GM12878 (cell line): ENCODE results near the gene MACROD2.

ENCODE experiments used
- BHLHE40 ChIP-seq, 2 experiments: fragments of 450-650 bp in 1 of 2; IDR thresholded peaks; 2 replicates each; pipeline ENCODE4 v1.6.1; 2011 to 2017; ENCODE audit warnings: low read depth in 2 of 2, borderline replicate concordance in 1 of 2, improper control_type of control experiment in 1 of 2, low read length in 1 of 2, mild to moderate bottlenecking in 1 of 2
- ESRRA ChIP-seq: IDR thresholded peaks from 2 replicates; pipeline ENCODE4 v1.6.1; 2012; ENCODE audit warnings: mild to moderate bottlenecking, low read length, improper control_type of control experiment
- HCFC1 ChIP-seq: fragments of 150-350 bp; IDR thresholded peaks from 2 replicates; pipeline ENCODE4 v1.6.1; 2014; ENCODE audit warnings: low read length
- MAX ChIP-seq: IDR thresholded peaks from 2 replicates; pipeline ENCODE4 v1.6.1; 2012; ENCODE audit warnings: low read depth, low read length, improper control_type of control experiment
- MLLT1 ChIP-seq: fragments of 450-650 bp; IDR thresholded peaks from 2 replicates; pipeline ENCODE4 v1.6.1; 2016; ENCODE audit warnings: mild to moderate bottlenecking
- POLR2AphosphoS5 ChIP-seq: IDR thresholded peaks from 2 replicates; pipeline ENCODE4 v1.6.1; 2011; ENCODE audit warnings: mild to moderate bottlenecking, low read length, inconsistent platforms
- SRF ChIP-seq, 2 experiments: IDR thresholded peaks; 2 replicates each; pipeline ENCODE4 v1.6.1; 2011; ENCODE audit warnings: low read depth in 2 of 2, low read length in 2 of 2, mild to moderate bottlenecking in 1 of 2, moderate library complexity in 1 of 2
- TARDBP ChIP-seq: IDR thresholded peaks from 2 replicates; pipeline ENCODE4 v1.6.1; 2016; ENCODE audit warnings: borderline replicate concordance
- USF1 ChIP-seq: IDR thresholded peaks from 2 replicates; pipeline ENCODE4 v1.6.1; 2011; ENCODE audit warnings: borderline replicate concordance, low read depth, mild to moderate bottlenecking, moderate library complexity, mixed read lengths, low read length; ENCODE audit not compliant: insufficient read depth; ENCODE audit errors: extremely low read length
- YBX1 ChIP-seq: fragments of 450-650 bp; IDR thresholded peaks from 2 replicates; pipeline ENCODE4 v1.6.1; 2016; ENCODE audit warnings: antibody characterized with exemption
- ZZZ3 ChIP-seq: IDR thresholded peaks from 2 replicates; pipeline ENCODE4 v1.6.1; 2011; ENCODE audit warnings: low read depth; ENCODE audit not compliant: control insufficient read depth, insufficient read length
- TF ChIP-seq, protein P1 (sequence below): IDR thresholded peaks from 2 replicates; pipeline ENCODE4 v1.6.1; 2011; ENCODE audit warnings: borderline replicate concordance, low read depth, mild to moderate bottlenecking, moderate library complexity, low read length; ENCODE audit not compliant: insufficient read depth, poor library complexity, severe bottlenecking
- TF ChIP-seq, protein P2 (sequence below), 3 experiments: IDR thresholded peaks in 2 of 3; conservative IDR thresholded peaks in 1 of 3; 2 replicates each; pipeline ENCODE4 v1.5.1; 2011; ENCODE audit warnings: low read depth in 3 of 3, low read length in 3 of 3, mild to moderate bottlenecking in 3 of 3, control low read depth in 2 of 3, moderate library complexity in 2 of 3, inconsistent platforms in 1 of 3, mixed read lengths in 1 of 3; ENCODE audit not compliant: control insufficient read depth in 2 of 3, insufficient read depth in 1 of 3; ENCODE audit errors: extremely low read depth in 1 of 3

GRCh38 chr20:15336536-15336935 is 1341.2 kb downstream of the MACROD2 start:
- TF ChIP-seq MLLT1, result no peak
- TF ChIP-seq ESRRA, result no peak
- TF ChIP-seq TARDBP, result no peak
- TF ChIP-seq YBX1, result no peak
- no peak for TF ChIP-seq SRF (IDR thresholded peaks at IDR 0.05; ENCODE audit: low read depth in 2 of 2, low read length in 2 of 2)
- TF ChIP-seq, protein P1, sequence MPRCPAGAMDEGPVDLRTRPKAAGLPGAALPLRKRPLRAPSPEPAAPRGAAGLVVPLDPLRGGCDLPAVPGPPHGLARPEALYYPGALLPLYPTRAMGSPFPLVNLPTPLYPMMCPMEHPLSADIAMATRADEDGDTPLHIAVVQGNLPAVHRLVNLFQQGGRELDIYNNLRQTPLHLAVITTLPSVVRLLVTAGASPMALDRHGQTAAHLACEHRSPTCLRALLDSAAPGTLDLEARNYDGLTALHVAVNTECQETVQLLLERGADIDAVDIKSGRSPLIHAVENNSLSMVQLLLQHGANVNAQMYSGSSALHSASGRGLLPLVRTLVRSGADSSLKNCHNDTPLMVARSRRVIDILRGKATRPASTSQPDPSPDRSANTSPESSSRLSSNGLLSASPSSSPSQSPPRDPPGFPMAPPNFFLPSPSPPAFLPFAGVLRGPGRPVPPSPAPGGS, result no peak
- no peak for TF ChIP-seq USF1
- no peak for TF ChIP-seq MAX
- no peak for TF ChIP-seq POLR2AphosphoS5
- TF ChIP-seq, protein P2, sequence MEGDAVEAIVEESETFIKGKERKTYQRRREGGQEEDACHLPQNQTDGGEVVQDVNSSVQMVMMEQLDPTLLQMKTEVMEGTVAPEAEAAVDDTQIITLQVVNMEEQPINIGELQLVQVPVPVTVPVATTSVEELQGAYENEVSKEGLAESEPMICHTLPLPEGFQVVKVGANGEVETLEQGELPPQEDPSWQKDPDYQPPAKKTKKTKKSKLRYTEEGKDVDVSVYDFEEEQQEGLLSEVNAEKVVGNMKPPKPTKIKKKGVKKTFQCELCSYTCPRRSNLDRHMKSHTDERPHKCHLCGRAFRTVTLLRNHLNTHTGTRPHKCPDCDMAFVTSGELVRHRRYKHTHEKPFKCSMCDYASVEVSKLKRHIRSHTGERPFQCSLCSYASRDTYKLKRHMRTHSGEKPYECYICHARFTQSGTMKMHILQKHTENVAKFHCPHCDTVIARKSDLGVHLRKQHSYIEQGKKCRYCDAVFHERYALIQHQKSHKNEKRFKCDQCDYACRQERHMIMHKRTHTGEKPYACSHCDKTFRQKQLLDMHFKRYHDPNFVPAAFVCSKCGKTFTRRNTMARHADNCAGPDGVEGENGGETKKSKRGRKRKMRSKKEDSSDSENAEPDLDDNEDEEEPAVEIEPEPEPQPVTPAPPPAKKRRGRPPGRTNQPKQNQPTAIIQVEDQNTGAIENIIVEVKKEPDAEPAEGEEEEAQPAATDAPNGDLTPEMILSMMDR (IDR thresholded peaks at IDR 0.05 in 2 of 3, conservative IDR thresholded peaks at IDR 0.05 in 1 of 3; ENCODE audit: control insufficient read depth in 2 of 3, extremely low read depth in 1 of 3, insufficient read depth in 1 of 3, low read depth in 3 of 3, low read length in 3 of 3), result no peak
- TF ChIP-seq ZZZ3, result no peak
- no peak for TF ChIP-seq BHLHE40 (IDR thresholded peaks at IDR 0.05; ENCODE audit: borderline replicate concordance in 1 of 2, low read depth in 2 of 2, low read length in 1 of 2)
- no peak for TF ChIP-seq HCFC1
